OCI-LY7 (cell line): Measurements from ENCODE around the gene ZNF208.

Experiments used
- EZH2phosphoT487 ChIP-seq: fragments of 200-600 bp; sonication (generic); IDR thresholded peaks from 2 replicates; pipeline ENCODE4 v1.6.1; 2018; ENCODE audit warnings: low read depth, borderline replicate concordance, mild to moderate bottlenecking, mixed run types, antibody characterized with exemption, low read length, moderate library complexity, mixed read lengths
- TF ChIP-seq, protein P1 (sequence below): fragments of 200-600 bp; sonication (generic); conservative IDR thresholded peaks from 2 replicates; pipeline ENCODE4 v1.5.1; 2014; ENCODE audit warnings: mild to moderate bottlenecking, antibody characterized with exemption, low read length, moderate library complexity, mixed read lengths

DNA sequence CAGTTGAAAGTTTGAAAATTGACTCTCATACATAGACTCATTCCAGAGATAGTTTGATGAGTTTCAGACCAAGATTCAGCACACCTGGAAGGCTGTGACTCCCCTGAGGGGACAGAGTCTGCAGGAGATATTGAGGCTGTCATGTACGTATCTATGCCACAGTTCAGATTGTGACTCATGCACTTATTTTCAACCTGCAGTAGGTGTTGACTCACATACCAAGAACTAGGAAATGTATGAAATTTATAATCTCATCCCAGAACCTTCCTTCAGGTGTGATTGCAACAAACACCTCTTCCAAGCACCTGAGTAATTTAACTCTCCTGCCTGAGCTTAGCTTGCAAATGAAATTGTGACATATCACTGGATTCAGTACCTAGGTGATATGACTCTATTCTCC, 110.3 kb downstream of the ZNF208 start:
- TF ChIP-seq, protein P1, sequence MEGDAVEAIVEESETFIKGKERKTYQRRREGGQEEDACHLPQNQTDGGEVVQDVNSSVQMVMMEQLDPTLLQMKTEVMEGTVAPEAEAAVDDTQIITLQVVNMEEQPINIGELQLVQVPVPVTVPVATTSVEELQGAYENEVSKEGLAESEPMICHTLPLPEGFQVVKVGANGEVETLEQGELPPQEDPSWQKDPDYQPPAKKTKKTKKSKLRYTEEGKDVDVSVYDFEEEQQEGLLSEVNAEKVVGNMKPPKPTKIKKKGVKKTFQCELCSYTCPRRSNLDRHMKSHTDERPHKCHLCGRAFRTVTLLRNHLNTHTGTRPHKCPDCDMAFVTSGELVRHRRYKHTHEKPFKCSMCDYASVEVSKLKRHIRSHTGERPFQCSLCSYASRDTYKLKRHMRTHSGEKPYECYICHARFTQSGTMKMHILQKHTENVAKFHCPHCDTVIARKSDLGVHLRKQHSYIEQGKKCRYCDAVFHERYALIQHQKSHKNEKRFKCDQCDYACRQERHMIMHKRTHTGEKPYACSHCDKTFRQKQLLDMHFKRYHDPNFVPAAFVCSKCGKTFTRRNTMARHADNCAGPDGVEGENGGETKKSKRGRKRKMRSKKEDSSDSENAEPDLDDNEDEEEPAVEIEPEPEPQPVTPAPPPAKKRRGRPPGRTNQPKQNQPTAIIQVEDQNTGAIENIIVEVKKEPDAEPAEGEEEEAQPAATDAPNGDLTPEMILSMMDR: no peak
- no peak for TF ChIP-seq EZH2phosphoT487
